ENCODE data around the gene SERPINA3.

The SERPINA3 gene

GRCh38 chr14:94613720-94614644 lies 1.8 kb downstream of the SERPINA3 start:
- no peak for DNase-seq

DNA sequence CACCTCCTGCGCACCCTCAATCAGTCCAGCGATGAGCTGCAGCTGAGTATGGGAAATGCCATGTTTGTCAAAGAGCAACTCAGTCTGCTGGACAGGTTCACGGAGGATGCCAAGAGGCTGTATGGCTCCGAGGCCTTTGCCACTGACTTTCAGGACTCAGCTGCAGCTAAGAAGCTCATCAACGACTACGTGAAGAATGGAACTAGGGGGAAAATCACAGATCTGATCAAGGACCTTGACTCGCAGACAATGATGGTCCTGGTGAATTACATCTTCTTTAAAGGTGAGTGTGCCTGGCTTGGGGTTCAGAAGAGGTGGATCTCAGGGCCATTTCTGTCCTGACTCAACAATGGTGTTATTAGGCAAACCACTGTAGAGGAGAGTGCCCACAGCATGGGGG lies 2.6 kb downstream of the SERPINA3 start:
- no peak for DNase-seq

DNA sequence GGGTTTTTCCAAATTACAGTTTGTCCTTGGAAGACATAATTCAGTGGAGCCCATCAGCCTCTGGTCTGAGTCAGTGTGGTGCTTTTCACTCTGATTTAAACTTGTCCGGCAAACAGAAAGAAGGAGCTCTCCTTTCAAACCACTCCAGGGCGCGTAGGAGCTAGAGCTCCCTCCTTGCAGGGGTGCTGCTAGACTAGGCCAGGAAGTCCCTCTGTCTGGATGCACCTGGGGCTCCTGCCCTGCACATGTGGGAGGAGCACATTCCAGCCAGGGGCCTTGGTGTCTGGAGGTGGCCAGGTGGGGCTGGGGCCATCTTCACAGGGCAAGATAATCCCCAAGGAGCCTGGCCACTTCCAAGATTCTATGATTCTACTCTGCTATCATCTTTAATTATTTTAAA lies 3.1 kb downstream of the SERPINA3 start:
- no peak for DNase-seq

DNA sequence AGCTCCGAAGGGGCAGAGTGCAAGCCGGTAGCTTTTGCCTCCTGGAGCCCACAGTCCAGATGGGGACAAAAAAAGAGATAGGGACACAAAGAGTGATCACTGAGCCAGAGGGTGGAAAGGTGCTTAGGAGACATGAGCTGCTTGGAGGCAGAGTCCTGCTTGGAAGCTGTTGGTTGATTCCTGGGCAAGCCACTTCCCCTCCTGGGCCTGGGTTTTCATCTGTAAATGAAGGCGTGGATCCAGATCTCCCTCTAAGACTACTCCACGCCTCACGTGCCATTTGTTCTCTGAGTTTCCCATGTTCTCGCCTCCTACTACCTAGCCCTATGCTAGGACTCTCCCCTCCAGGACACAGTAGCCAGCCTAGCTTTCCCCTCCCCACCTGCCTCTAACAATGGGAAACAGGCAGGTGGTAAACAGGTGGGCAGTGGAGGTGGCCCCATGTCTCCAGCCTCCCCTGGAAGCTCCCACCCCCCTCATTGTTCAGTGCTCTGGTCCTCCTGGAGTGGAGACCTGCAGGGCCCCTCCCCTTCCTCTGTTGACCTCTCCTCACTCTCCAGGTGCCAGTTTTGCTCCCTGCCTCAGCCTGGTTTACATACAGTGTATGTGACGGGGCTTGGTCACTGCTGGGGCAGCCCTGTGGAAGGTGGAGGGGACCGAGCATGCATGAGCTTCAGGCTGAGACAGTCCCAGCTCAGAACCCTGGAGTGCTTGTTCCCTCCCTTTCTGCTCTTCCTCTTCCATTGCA lies 3.8 kb downstream of the SERPINA3 start:
- no peak for DNase-seq

- no peak for DNase-seq
Observed at GRCh38 chr14:94617366-94617941, 5.3 kb downstream of the SERPINA3 start.

DNA sequence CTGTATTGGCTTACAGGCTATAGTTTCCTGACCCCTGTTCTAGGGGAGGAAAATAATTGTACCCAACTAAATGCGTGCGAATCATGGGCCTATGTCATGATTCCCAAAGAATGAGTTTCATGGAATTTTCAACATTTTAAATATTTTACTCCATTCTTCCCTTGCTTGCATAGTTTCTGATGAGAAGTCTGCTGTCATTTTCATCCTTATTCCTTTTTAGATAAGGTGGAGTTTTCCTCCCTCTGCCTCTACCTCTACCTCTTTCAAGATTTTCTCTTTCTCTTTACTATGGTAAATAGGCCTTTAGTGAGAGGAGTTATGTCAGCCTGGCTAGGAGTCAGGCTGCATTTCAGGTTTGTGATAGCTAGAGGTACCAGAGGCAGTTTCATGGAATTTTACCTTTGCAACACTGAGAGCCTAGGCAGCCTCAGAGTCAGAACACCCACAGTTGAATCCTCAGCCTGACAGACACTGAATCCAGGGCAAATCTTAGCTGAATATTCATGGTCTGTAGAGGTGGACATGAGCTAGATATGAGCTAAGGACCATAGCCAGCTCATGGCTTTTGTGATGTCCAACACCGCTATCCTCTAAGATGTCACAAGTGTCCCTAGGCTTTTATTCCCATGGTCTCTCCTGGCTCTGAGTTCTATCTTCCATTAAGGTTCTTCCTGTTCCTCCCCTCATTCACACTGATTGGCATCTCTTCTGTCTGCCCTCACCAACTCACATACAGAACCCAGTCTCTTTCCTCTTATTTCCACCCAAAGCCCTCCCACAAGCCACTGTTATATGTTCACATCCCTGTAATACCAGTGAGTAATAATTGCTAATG lies 6.0 kb downstream of the SERPINA3 start:
- no peak for DNase-seq

GRCh38 chr14:94619297-94619696 lies 7.1 kb downstream of the SERPINA3 start:
- no peak for DNase-seq

DNA sequence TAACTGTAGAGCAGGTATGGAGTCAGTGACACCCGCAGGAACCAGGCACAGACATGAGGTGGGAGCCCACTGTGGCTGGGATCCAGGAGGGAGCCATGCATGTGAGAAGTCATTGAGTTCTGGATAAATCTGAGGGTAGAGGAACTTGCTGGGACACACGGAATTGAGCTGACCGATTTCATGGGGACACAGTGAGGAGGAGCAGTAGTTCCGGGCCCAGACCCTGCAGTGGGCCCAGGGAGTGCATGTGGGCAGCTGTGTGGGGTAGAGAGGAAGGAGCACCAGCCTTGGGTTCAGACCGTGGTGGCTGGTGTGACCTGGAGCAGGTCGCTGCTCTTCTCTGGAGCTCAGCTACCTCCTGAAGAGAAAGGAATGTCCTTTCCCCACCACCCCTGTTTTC lies 8.4 kb downstream of the SERPINA3 start:
- DNase-seq = no peak

GRCh38 chr14:94621358-94622134 lies 9.4 kb downstream of the SERPINA3 start:
- no peak for DNase-seq

DNA sequence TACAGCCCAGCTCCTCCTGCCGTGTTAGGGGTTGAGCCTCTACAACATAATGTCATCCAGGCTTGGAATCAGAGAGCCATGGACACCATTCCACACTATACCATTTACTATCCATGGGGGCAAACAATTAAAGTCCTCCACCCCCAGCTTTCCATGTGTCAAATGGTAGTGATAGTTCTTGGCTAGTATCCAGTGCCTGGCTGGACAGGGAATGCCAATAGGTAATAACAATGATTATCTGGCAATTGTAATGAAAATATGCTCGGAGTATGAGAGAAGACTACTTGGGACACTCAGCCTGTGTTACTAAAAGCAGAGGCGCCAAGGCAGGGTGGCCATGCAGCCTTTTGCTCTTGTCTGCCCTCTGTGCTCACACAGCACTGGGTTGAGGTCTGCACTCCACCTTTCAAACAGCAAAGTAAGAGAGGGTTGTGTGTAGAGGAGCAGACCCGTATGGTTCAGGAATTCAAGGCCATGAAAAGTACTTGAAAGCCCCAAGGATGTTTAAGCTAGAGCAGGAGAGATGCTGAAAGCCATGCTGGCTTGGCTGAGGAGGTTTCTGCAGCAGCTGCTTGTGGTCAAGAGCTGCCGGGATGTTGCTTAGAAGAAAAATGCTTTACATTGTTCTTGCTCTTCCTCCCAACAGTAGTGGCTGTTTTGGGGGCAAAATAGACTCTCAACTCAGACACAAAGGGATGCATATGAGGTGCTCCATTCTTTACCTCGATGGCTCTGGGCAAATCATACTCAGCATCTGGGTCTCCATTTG lies 10.6 kb downstream of the SERPINA3 start:
- no peak for DNase-seq

DNA sequence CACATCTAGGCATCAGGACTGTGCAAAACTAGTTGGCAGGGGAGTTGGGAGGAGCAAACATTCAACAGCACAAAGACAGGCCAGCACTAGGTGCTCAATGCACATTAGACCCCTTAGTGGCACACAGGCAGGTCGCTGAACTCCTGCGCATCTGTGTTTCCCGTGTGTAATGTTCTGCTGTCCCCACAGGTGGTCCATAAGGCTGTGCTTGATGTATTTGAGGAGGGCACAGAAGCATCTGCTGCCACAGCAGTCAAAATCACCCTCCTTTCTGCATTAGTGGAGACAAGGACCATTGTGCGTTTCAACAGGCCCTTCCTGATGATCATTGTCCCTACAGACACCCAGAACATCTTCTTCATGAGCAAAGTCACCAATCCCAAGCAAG lies 11.2 kb downstream of the SERPINA3 start:
- no peak for DNase-seq

DNA sequence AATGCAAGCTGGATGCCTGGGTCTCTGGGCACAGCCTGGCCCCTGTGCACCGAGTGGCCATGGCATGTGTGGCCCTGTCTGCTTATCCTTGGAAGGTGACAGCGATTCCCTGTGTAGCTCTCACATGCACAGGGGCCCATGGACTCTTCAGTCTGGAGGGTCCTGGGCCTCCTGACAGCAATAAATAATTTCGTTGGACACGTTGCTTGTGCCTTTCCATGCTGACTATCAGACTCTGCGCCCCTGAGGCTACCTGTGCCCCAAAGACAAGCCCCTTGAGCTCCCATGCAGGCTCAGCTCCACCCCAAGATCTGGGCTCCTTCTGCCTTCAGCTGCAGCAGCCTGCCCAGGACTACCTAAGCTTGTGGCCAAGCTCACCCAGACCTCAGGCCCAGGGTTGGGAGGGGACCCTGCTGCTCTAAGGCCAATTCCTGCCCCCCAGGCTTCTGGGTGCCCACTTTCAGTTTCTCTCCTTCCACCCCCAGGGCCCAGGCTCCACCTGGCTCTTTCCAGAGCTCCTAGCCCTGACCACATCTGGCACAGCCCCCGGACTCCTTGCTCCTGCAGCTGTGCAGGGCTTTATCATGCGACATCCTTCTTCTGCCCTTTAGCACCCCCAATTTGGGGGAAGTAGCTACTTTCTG lies 11.8 kb downstream of the SERPINA3 start:
- no peak for DNase-seq

GRCh38 chr14:94624537-94625352 lies 12.6 kb downstream of the SERPINA3 start:
- DNase-seq = no peak

- DNase-seq = no peak
Observed at GRCh38 chr14:94625353-94625635, 13.1 kb downstream of the SERPINA3 start.

- DNase-seq = no peak
Observed at GRCh38 chr14:94628578-94628977, 16.4 kb downstream of the SERPINA3 start.

DNA sequence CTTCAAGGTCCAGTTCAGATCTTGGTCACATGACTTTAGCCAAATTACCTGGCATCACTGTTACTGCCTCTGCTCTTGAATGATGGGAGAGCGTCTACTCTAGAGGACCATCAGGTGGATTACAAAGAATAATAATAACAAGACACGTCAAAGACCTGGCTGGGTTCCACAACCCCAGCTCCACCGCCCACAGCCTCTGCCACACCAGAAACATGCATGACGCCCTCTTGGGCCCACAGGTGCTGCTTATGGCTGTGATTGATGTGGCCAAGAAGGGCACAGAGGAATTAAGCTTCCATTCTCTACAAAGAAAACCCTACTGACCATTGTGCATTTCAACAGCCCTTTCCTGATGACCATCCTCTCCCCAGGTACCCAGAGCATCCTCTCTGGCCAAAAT lies 18.2 kb downstream of the SERPINA3 start:
- DNase-seq = no peak

- no peak for DNase-seq
Observed at GRCh38 chr14:94631050-94631449, 18.9 kb downstream of the SERPINA3 start.

- no peak for DNase-seq
Observed at GRCh38 chr14:94631536-94632304, 19.5 kb downstream of the SERPINA3 start.

DNA sequence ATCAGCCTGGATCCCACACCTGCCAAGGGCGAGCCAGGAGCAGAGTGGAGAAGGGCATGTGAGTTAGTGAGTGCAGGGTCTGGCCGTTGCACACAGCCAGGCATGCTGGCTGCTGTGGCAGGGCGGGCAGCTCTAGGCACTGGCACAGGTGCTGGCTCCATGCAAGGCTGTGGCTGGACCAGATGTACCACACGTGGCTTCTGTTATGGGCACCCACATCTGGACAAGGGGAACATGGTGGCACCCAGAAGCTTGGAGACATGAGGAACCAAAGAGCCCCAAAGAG lies 20.1 kb downstream of the SERPINA3 start:
- no peak for DNase-seq

Measured in fibroblast of skin of abdomen (primary cell).